GM06990 (cell line): ENCODE data around the gene MLLT3.

ENCODE experiments used
- DNase-seq: peaks from one replicate; pipeline ENCODE4 v3.0.0-alpha.2; 2011; ENCODE audit not compliant: insufficient read length; ENCODE audit errors: extremely low read depth
- H3K27me3 ChIP-seq: replicated peaks from 2 replicates; pipeline ENCODE4 v1.6.0; 2011; ENCODE audit warnings: low read length; ENCODE audit not compliant: control insufficient read depth, insufficient read depth
- H3K36me3 ChIP-seq: 2 replicates; pipeline ENCODE4 v1.5.1; 2011; ENCODE audit warnings: low read length; ENCODE audit not compliant: control insufficient read depth, insufficient read depth
- H3K4me3 ChIP-seq: replicated peaks from 2 replicates; pipeline ENCODE4 v1.5.1; 2011; ENCODE audit warnings: low read depth, mild to moderate bottlenecking, control low read depth, low read length
- CTCF ChIP-seq: IDR thresholded peaks from 2 replicates; pipeline ENCODE4 v1.5.1; 2011; ENCODE audit warnings: low read length, control low read depth, mild to moderate bottlenecking, inconsistent platforms; ENCODE audit not compliant: insufficient read depth, poor library complexity, severe bottlenecking

The MLLT3 gene

GRCh38 chr9:20518737-20519136, 103.6 kb downstream of the MLLT3 start:
- no peaks in the 10 kb centered on the region for H3K36me3 ChIP-seq
- H3K4me3 ChIP-seq: no peak overlapping the region
- no peak for DNase-seq
- no peaks in the 10 kb centered on the region for H3K27me3 ChIP-seq
- no peak for TF ChIP-seq CTCF

GRCh38 chr9:20513126-20513913, 109.0 kb downstream of the MLLT3 start:
- no peaks in the 10 kb centered on the region for H3K27me3 ChIP-seq
- no peaks in the 10 kb centered on the region for H3K36me3 ChIP-seq
- no peak for TF ChIP-seq CTCF
- DNase-seq: no peak
- H3K4me3 ChIP-seq: no peak overlapping the region

GRCh38 chr9:20512636-20513035, 109.7 kb downstream of the MLLT3 start:
- DNase-seq: no peak
- no peaks in the 10 kb centered on the region for H3K27me3 ChIP-seq
- no peak overlapping the region for H3K4me3 ChIP-seq
- no peak for TF ChIP-seq CTCF
- H3K36me3 ChIP-seq: no peaks in the 10 kb centered on the region

GRCh38 chr9:20512106-20512505, 110.2 kb downstream of the MLLT3 start:
- no peak for DNase-seq
- Histone ChIP-seq H3K36me3 (no peaks in the 10 kb centered on the region), H3K27me3 (no peaks in the 10 kb centered on the region), H3K4me3 (no peak overlapping the region)
- TF ChIP-seq CTCF: no peak

GRCh38 chr9:20511686-20512085, 110.6 kb downstream of the MLLT3 start:
- H3K36me3 ChIP-seq: no peaks in the 10 kb centered on the region
- no peak overlapping the region for H3K4me3 ChIP-seq
- no peak for DNase-seq
- no peak for TF ChIP-seq CTCF
- H3K27me3 ChIP-seq: no peaks in the 10 kb centered on the region
